ENCODE results near the gene SKOR1. TPM values are rescaled to one million over a fixed set of nuclear protein-coding genes. Genes with fewer than 3 reads are reported as not detected.

SKOR1 gene
- total and polyA plus RNA-seq, 2 of the 8 experiments (the other 6 are each of a cell fraction or from before 2014, with no cell fraction given): 0.03 to 0.11 TPM

DNA sequence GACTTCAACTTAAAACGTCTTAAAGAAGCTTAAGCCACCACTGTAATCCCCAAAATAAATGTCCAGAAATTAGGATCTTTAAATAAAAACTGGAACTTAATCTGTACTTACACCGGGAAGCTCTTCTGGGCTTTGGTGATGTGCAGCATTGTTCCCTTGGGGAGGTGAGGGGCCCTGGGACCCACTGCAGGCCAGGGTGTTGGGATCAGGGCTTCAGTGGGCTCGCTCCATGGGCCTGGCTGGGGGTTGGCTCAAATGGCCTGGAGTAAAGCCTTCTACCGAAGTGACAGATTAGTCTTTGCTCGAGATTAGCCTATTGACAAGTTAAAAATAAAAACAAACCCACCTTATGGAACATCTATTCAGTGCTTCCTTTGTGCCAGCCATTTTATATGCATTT, 20.7 kb downstream of the SKOR1 start:
- POLR2A ChIA-PET (ENCODE audit: partially characterized antibody): no interaction called here
- no peak overlapping the region for H3K4me2 ChIP-seq (ENCODE audit: insufficient read depth in 1 of 2, low read depth in 2 of 2, low read length in 2 of 2)
- no peak for TF ChIP-seq RNF2 (IDR thresholded peaks at IDR 0.05; ENCODE audit: borderline replicate concordance, low read depth, low read length, missing control alignments, poor library complexity, severe bottlenecking)
- TF ChIP-seq, protein P1, sequence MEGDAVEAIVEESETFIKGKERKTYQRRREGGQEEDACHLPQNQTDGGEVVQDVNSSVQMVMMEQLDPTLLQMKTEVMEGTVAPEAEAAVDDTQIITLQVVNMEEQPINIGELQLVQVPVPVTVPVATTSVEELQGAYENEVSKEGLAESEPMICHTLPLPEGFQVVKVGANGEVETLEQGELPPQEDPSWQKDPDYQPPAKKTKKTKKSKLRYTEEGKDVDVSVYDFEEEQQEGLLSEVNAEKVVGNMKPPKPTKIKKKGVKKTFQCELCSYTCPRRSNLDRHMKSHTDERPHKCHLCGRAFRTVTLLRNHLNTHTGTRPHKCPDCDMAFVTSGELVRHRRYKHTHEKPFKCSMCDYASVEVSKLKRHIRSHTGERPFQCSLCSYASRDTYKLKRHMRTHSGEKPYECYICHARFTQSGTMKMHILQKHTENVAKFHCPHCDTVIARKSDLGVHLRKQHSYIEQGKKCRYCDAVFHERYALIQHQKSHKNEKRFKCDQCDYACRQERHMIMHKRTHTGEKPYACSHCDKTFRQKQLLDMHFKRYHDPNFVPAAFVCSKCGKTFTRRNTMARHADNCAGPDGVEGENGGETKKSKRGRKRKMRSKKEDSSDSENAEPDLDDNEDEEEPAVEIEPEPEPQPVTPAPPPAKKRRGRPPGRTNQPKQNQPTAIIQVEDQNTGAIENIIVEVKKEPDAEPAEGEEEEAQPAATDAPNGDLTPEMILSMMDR (IDR thresholded peaks at IDR 0.05; ENCODE audit: control extremely low read depth in 1 of 3, insufficient read depth in 1 of 3, low read depth in 1 of 3, low read length in 3 of 3): no peak
- TF ChIP-seq MAFK (IDR thresholded peaks at IDR 0.05; ENCODE audit: low read depth, low read length): no peak
- TF ChIP-seq EZH2 (IDR thresholded peaks at IDR 0.05; ENCODE audit: low read depth, low read length, severe bottlenecking): no peak
- TF ChIP-seq, protein P2, sequence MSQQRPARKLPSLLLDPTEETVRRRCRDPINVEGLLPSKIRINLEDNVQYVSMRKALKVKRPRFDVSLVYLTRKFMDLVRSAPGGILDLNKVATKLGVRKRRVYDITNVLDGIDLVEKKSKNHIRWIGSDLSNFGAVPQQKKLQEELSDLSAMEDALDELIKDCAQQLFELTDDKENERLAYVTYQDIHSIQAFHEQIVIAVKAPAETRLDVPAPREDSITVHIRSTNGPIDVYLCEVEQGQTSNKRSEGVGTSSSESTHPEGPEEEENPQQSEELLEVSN (IDR thresholded peaks at IDR 0.05): no peak
- TF ChIP-seq GABPA (IDR thresholded peaks at IDR 0.05; ENCODE audit: borderline replicate concordance, insufficient read depth, low read length): no peak
- TF ChIP-seq HDAC2 (IDR thresholded peaks at IDR 0.05; ENCODE audit: borderline replicate concordance in 1 of 2, low read depth in 2 of 2, low read length in 2 of 2): no peak
- no peak for TF ChIP-seq SIRT6 (IDR thresholded peaks at IDR 0.05; ENCODE audit: low read length)
- TF ChIP-seq SAP30 (IDR thresholded peaks at IDR 0.05; ENCODE audit: insufficient read depth, insufficient replicate concordance, low read length): no peak

More for the DNA sequence above, 20.7 kb downstream of the SKOR1 start:
- Histone ChIP-seq H3K23me2 (ENCODE audit: low read depth, low read length) (peaks cover 4% of the 10 kb centered on the region; the same call in 1 of the 2 replicates), H3K79me1 (ENCODE audit: low read depth, low read length) (no peaks in the 10 kb centered on the region), H4K20me1 (replicated peaks in 1 of 2; ENCODE audit: control insufficient read depth in 1 of 2, insufficient read depth in 2 of 2, low read length in 2 of 2) (no peaks in the 10 kb centered on the region), H3K14ac (ENCODE audit: insufficient read length) (no peak overlapping the region), H3K27ac (ENCODE audit: low read depth, low read length) (no peak overlapping the region), H3K56ac (replicated peaks; ENCODE audit: insufficient read length, low read depth, low read length) (no peak overlapping the region), H3K4me3 (ENCODE audit: extremely low read depth in 1 of 4, insufficient read depth in 2 of 4, low read depth in 3 of 4, low read length in 4 of 4) (no peak overlapping the region), H2AK5ac (ENCODE audit: low read depth, low read length) (no peak overlapping the region), H3K79me2 (ENCODE audit: control insufficient read depth in 1 of 2, insufficient read depth in 2 of 2, low read length in 2 of 2) (no peaks in the 10 kb centered on the region), H2BK5ac (ENCODE audit: low read depth, low read length) (no peak overlapping the region), H4K8ac (ENCODE audit: extremely low read depth, insufficient read depth, low read length) (no peak overlapping the region), H3K23ac (ENCODE audit: insufficient read length) (no peak overlapping the region), H2BK12ac (ENCODE audit: low read depth, low read length) (no peak overlapping the region), H3K9ac (replicated peaks in 1 of 4; ENCODE audit: extremely low read depth in 1 of 4, low read depth in 3 of 4, low read length in 3 of 4) (no peak overlapping the region), H3K9me3 (ENCODE audit: insufficient read depth in 2 of 2, low read depth in 1 of 2, low read length in 1 of 2) (no peaks in the 10 kb centered on the region; a peak in 1 of 4 replicates), H2BK120ac (replicated peaks; ENCODE audit: low read depth, low read length) (no peak overlapping the region), H3K27me3 (replicated peaks in 1 of 4; ENCODE audit: control insufficient read depth in 3 of 4, extremely low read depth in 1 of 4, insufficient read depth in 3 of 4, low read length in 3 of 4) (peaks cover 0 to 5% (median 2%) of the 10 kb centered on the region in 4 experiments; a peak in 2 of 7 replicates), H3K4ac (replicated peaks; ENCODE audit: insufficient read length, low read depth, low read length) (no peak overlapping the region), H3K4me1 (replicated peaks in 1 of 4; ENCODE audit: control insufficient read depth in 3 of 4, insufficient read depth in 4 of 4, low read length in 3 of 4) (peaks cover 6 to 17% (median 10%) of the 10 kb centered on the region in 4 experiments), H2AFZ (ENCODE audit: low read length) (no peak overlapping the region), H4K5ac (ENCODE audit: insufficient read length, low read depth, low read length) (no peak overlapping the region), H3K36me3 (ENCODE audit: control insufficient read depth in 2 of 4, insufficient read depth in 4 of 4, low read length in 3 of 4) (no peaks in the 10 kb centered on the region), H2BK20ac (ENCODE audit: low read length) (no peak overlapping the region), H4K91ac (replicated peaks; ENCODE audit: insufficient read length, low read length) (no peak overlapping the region), H3K18ac (ENCODE audit: extremely low read depth, low read length) (no peak overlapping the region), H2BK15ac (ENCODE audit: low read length) (no peak overlapping the region)
- FAIRE-seq: no peak
- WGBS, 2 experiments (ENCODE audit: extremely low coverage in 1 of 2, insufficient coverage in 1 of 2, insufficient read length in 1 of 2, insufficient replicate concordance in 2 of 2, low coverage in 1 of 2, low lambda C conversion rate in 2 of 2, missing lambda C conversion rate in 1 of 2): 92% methylated on average over 5 of the region's 5 CpGs; no CpG with 5 or more reads in 1 of the 2 experiments
- no peak for DNase-seq (ENCODE audit: low read depth in 1 of 2, low spot score in 2 of 2)
- CTCF ChIA-PET (ENCODE audit: partially characterized antibody): no interaction called here
